Natural killer cell (primary cell): ENCODE data around the gene PEPD. TPM values are rescaled to one million over a fixed set of nuclear protein-coding genes. Genes with fewer than 3 reads are reported as not detected.

ENCODE experiments used
- ATAC-seq, 3 donors: fragments of 150-1000 bp in 2 of 3; fragments of 200-7000 bp in 1 of 3; cut with Tn5 transposase; 1 replicate in 1 of 3; 2 replicates in 2 of 3; pipeline ENCODE4 v1.10.0; 2021; ENCODE audit warnings: mild to moderate bottlenecking in 2 of 3, moderate library complexity in 2 of 3
- DNase-seq, 2 donors: peaks; one replicate each; pipeline versions ENCODE4 v3.0.0 to v3.0.0-alpha.2; 2013 to 2021; ENCODE audit warnings: mixed read lengths in 1 of 2
- H3K27ac ChIP-seq: one replicate; pipeline ENCODE4 v1.5.1; 2013; ENCODE audit warnings: mild to moderate bottlenecking, low read length
- H3K27me3 ChIP-seq: one replicate; pipeline ENCODE4 v1.6.1; 2013; ENCODE audit warnings: low read length; ENCODE audit not compliant: control insufficient read depth, insufficient read depth
- H3K36me3 ChIP-seq: one replicate; pipeline ENCODE4 v1.6.1; 2013; ENCODE audit warnings: low read length; ENCODE audit not compliant: control insufficient read depth, insufficient read depth
- H3K4me1 ChIP-seq: one replicate; pipeline ENCODE4 v1.6.1; 2013; ENCODE audit warnings: low read length; ENCODE audit not compliant: control insufficient read depth, insufficient read depth
- H3K4me3 ChIP-seq: one replicate; pipeline ENCODE4 v1.5.1; 2013; ENCODE audit warnings: low read length
- H3K9me3 ChIP-seq: one replicate; pipeline ENCODE4 v1.6.1; 2013; ENCODE audit warnings: low read length; ENCODE audit not compliant: control insufficient read depth, insufficient read depth
- H3K27ac Mint-ChIP-seq, 2 donors: one replicate each; pipeline ENCODE4 v1.8.0; 2022; ENCODE audit warnings: mild to moderate bottlenecking in 2 of 2, mixed read lengths in 2 of 2, moderate library complexity in 1 of 2
- H3K27me3 Mint-ChIP-seq, 2 donors: one replicate each; pipeline ENCODE4 v1.8.0; 2022; ENCODE audit warnings: low read depth in 2 of 2, mixed read lengths in 2 of 2
- H3K36me3 Mint-ChIP-seq: one replicate; pipeline ENCODE4 v1.8.0; 2022; ENCODE audit warnings: mixed read lengths
- H3K4me1 Mint-ChIP-seq, 2 donors: one replicate each; pipeline ENCODE4 v1.8.0; 2022; ENCODE audit warnings: mixed read lengths in 2 of 2
- H3K4me3 Mint-ChIP-seq: one replicate; pipeline ENCODE4 v1.8.0; 2022; ENCODE audit warnings: mild to moderate bottlenecking, moderate library complexity, mixed read lengths
- H3K9me3 Mint-ChIP-seq, 2 donors: one replicate each; pipeline ENCODE4 v1.8.0; 2022; ENCODE audit warnings: mixed read lengths in 2 of 2
- WGBS: methylation state at CpG from one replicate; pipeline ENCODE4 v1.1.7; 2013; ENCODE audit warnings: missing lambda C conversion rate; ENCODE audit not compliant: insufficient coverage; 5-methylcytosine and 5-hydroxymethylcytosine counted together
- intact Hi-C: fragments of 100-400 bp; cut with micrococcal nuclease; formaldehyde crosslinking; loops from one replicate; pipeline ENCODE4 v1.14.2; 2022
- total RNA-seq, 4 donors: library from RNA; stranded (reverse); fragments of 120-200 nt in 1 of 4; gene quantifications; one replicate each; pipeline versions ENCODE4 v1.2.3 to v1.2.4, GENCODE V29; 2013 to 2022
- TF ChIP-seq, protein P1 (sequence below): fragments of 200-600 bp; IDR thresholded peaks from one replicate; pipeline ENCODE4 v1.8.0; 2022; ENCODE audit warnings: antibody characterized with exemption

The PEPD gene
- total RNA-seq, 3 donors from 2014 or later (not counting 1 experiment from before 2014, with no cell fraction given) = 33.9 to 42.2 (median 40.9) TPM

DNA sequence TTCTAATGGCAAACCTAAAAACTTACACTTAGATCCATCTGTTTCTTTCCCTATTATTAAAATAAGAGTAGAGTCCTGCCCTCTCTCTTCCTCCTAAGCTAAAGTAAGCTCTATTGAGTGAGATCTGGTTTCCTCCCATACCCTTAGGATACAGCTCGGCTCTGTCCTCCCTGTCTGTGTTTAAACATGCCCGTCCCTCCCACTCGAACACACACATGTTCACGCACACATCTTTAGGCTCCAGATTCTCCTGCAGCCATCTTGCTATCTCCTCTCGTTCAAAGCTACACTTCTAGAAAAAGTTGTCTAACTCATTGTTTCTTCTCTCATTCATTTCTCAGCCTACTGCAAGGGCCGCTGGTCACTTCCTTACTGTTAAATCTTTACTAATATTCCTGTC lies 163.2 kb downstream of the PEPD start:
- Mint-ChIP-seq H3K4me1 (no peaks in the 10 kb centered on the region), H3K36me3 (peaks cover 7% of the 10 kb centered on the region)
- TF ChIP-seq, protein P1, sequence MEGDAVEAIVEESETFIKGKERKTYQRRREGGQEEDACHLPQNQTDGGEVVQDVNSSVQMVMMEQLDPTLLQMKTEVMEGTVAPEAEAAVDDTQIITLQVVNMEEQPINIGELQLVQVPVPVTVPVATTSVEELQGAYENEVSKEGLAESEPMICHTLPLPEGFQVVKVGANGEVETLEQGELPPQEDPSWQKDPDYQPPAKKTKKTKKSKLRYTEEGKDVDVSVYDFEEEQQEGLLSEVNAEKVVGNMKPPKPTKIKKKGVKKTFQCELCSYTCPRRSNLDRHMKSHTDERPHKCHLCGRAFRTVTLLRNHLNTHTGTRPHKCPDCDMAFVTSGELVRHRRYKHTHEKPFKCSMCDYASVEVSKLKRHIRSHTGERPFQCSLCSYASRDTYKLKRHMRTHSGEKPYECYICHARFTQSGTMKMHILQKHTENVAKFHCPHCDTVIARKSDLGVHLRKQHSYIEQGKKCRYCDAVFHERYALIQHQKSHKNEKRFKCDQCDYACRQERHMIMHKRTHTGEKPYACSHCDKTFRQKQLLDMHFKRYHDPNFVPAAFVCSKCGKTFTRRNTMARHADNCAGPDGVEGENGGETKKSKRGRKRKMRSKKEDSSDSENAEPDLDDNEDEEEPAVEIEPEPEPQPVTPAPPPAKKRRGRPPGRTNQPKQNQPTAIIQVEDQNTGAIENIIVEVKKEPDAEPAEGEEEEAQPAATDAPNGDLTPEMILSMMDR = no peak

DNA sequence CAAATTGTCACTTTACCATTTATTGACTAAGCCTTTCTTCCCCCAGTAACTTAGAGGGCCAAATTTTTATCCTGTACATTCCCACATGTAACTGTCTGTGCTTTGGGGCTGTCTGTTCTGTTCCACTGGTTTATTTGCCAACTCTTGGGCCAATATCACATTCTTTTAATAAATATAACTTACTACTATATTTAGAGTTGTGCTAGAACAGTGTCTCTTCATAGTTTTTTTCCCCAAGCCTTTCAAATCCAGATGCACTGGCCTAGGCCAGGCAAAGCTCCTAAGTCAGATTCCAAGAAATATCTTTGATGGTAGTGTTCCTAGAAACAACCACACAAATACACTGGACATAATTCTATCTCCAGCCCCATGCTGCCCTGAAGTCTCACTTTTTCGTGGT lies 164.0 kb downstream of the PEPD start:
- Histone ChIP-seq H3K4me3 (no peak overlapping the region), H3K9me3 (no peaks in the 10 kb centered on the region), H3K27me3 (no peaks in the 10 kb centered on the region), H3K27ac (no peak overlapping the region), H3K36me3 (no peaks in the 10 kb centered on the region), H3K4me1 (no peaks in the 10 kb centered on the region)
- peaks cover 10 to 18% of the 10 kb centered on the region in 2 donors for H3K27me3 Mint-ChIP-seq
- H3K4me1 Mint-ChIP-seq = no peaks in the 10 kb centered on the region
- H3K27ac Mint-ChIP-seq = no peak overlapping the region
- H3K9me3 Mint-ChIP-seq = peaks cover 0 to 7% of the 10 kb centered on the region in 2 donors
- intact Hi-C loops = no loop called here
- TF ChIP-seq, protein P1 = no peak
- H3K4me3 Mint-ChIP-seq = no peak overlapping the region
- 65% methylated on average over 1 of the region's 1 CpG for WGBS
- DNase-seq (no peak), ATAC-seq (no peak)
- peaks cover 7% of the 10 kb centered on the region for H3K36me3 Mint-ChIP-seq

More for the DNA sequence above, 163.2 kb downstream of the PEPD start:
- Mint-ChIP-seq H3K4me3 (no peak overlapping the region), H3K27me3 (peaks cover 10 to 18% of the 10 kb centered on the region in 2 donors), H3K9me3 (peaks cover 0 to 7% of the 10 kb centered on the region in 2 donors), H3K27ac (no peak overlapping the region)
- ATAC-seq (no peak), DNase-seq (no peak)
- H3K27ac ChIP-seq = no peak overlapping the region
- no peaks in the 10 kb centered on the region for H3K4me1 ChIP-seq
- H3K27me3 ChIP-seq = no peaks in the 10 kb centered on the region
- H3K4me3 ChIP-seq = no peak overlapping the region
- intact Hi-C loops = no loop called here
- no peaks in the 10 kb centered on the region for H3K36me3 ChIP-seq
- 87% methylated on average over 6 of the region's 6 CpGs for WGBS
- H3K9me3 ChIP-seq = no peaks in the 10 kb centered on the region

DNA sequence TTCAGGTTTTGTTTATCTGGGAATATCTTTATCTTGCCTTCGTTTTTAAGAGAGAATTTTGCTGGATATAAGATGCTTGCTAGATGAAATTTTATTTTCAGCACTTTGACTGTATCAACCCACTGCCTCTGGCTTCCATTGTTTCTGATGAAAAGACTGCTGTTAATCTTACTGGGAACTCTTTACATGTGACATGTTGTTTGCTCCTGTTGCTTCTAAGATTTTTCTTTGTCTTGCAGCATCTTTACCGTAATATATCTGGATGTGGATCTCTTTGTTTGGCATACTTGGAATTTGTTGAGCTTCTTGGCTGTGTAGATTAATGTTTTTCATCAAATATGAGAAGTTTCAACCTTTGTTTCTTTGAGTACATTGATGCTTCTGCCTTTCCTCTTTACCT lies 166.1 kb downstream of the PEPD start:
- 70% methylated on average over 2 of the region's 2 CpGs for WGBS
- Histone ChIP-seq H3K27me3 (no peaks in the 10 kb centered on the region), H3K36me3 (no peaks in the 10 kb centered on the region), H3K9me3 (no peaks in the 10 kb centered on the region), H3K27ac (no peak overlapping the region), H3K4me3 (no peak overlapping the region), H3K4me1 (no peaks in the 10 kb centered on the region)
- no peak overlapping the region for H3K27ac Mint-ChIP-seq
- intact Hi-C loops = no loop called here
- ATAC-seq = no peak
- H3K36me3 Mint-ChIP-seq = peaks cover 7% of the 10 kb centered on the region
- H3K4me3 Mint-ChIP-seq = no peak overlapping the region
- H3K9me3 Mint-ChIP-seq = peaks cover 0 to 7% of the 10 kb centered on the region in 2 donors
- H3K27me3 Mint-ChIP-seq = peaks cover 10 to 20% of the 10 kb centered on the region in 2 donors
- no peaks in the 10 kb centered on the region for H3K4me1 Mint-ChIP-seq
- DNase-seq = no peak
- TF ChIP-seq, protein P1 = no peak

DNA sequence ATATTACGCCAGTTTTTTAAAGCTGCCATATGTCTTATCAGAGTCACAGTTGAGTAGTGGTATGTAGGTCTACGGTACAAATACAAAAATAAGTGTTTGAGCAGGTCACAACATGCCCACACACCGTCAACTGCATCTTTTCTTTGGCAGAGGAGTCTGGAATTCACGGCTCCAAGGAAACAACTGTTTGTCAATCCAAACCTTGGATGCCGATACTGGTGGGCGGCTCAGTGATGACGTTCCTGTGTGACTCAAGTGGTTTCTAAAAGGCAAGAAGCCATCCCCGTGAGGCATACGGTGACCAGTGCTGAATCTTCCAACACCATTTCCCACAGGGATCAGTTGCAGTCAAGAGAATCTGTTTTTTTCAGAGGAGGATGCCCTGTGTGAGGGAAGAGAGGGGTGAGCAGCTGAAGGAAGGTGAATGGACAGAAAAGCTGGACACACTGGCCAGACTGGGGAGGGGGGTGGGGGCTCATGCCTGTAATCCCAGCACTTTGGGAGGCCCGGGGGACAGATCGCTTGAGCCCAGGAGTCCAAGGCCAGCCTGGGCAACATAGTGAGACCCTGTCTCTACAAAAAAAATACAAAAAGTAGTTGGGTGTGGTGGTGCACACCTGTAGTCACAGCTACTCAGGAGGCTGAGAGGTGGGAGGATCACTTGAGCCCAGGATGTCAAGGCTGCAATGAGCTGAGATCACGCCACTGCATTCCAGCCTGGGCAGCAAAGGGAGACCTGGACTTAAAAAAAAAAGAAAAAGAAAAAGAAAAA lies 170.9 kb downstream of the PEPD start:
- 89% methylated on average over 12 of the region's 12 CpGs for WGBS
- intact Hi-C loops = no loop called here
- Mint-ChIP-seq H3K27me3 (peaks cover 7 to 13% of the 10 kb centered on the region in 2 donors), H3K9me3 (peaks cover 0 to 2% of the 10 kb centered on the region in 2 donors), H3K27ac (no peak overlapping the region), H3K4me3 (no peak overlapping the region), H3K4me1 (no peaks in the 10 kb centered on the region), H3K36me3 (no peaks in the 10 kb centered on the region)
- H3K4me3 ChIP-seq = no peak overlapping the region
- H3K4me1 ChIP-seq = no peaks in the 10 kb centered on the region
- ATAC-seq (no peak), DNase-seq (no peak)
- no peak overlapping the region for H3K27ac ChIP-seq
- H3K36me3 ChIP-seq = no peaks in the 10 kb centered on the region
- H3K9me3 ChIP-seq = no peaks in the 10 kb centered on the region
- H3K27me3 ChIP-seq = no peaks in the 10 kb centered on the region
- TF ChIP-seq, protein P1 = no peak
